Stimulated activated CD4-positive, alpha-beta T cell treated with anti-CD3 and anti-CD28 coated beads, Interleukin-12 subunit alpha, Interleukin-12 subunit beta, amount 100 ng/mL, for 4 hours (primary cell): Measurements from ENCODE around the gene MACROD1.

Experiments
- DNase-seq: peaks from one replicate; pipeline ENCODE4 v3.0.0-alpha.2; 2020

Gene MACROD1

GRCh38 chr11:64128255-64129006 is 37.5 kb downstream of the MACROD1 start:
- DNase-seq = no peak

GRCh38 chr11:64127267-64128072 is 38.4 kb downstream of the MACROD1 start:
- DNase-seq = no peak

GRCh38 chr11:64126796-64127195 is 39.1 kb downstream of the MACROD1 start:
- DNase-seq = no peak

- no peak for DNase-seq
Observed at GRCh38 chr11:64126371-64126770, 39.5 kb downstream of the MACROD1 start.

GRCh38 chr11:64125676-64126075 is 40.2 kb downstream of the MACROD1 start:
- no peak for DNase-seq

GRCh38 chr11:64124147-64124546 is 41.8 kb downstream of the MACROD1 start:
- DNase-seq = no peak

- no peak for DNase-seq
Observed at GRCh38 chr11:64123679-64124078, 42.2 kb downstream of the MACROD1 start.

- no peak for DNase-seq
Observed at GRCh38 chr11:64122411-64123410, 43.2 kb downstream of the MACROD1 start.

GRCh38 chr11:64121663-64122410 is 44.1 kb downstream of the MACROD1 start:
- no peak for DNase-seq

GRCh38 chr11:64120951-64121569 is 44.9 kb downstream of the MACROD1 start:
- DNase-seq = no peak

- DNase-seq = no peak
Observed at GRCh38 chr11:64119700-64120099, 46.2 kb downstream of the MACROD1 start.

GRCh38 chr11:64118876-64119665 is 46.8 kb downstream of the MACROD1 start:
- no peak for DNase-seq

GRCh38 chr11:64117763-64118459 is 48.0 kb downstream of the MACROD1 start:
- no peak for DNase-seq

- DNase-seq = no peak
Observed at GRCh38 chr11:64115531-64116522, 50.1 kb downstream of the MACROD1 start.

- DNase-seq = no peak
Observed at GRCh38 chr11:64114231-64114630, 51.7 kb downstream of the MACROD1 start.

GRCh38 chr11:64113462-64113780 is 52.5 kb downstream of the MACROD1 start:
- no peak for DNase-seq

- DNase-seq = no peak
Observed at GRCh38 chr11:64112771-64113461, 53.0 kb downstream of the MACROD1 start.
